T47D (cell line): ENCODE data around the gene SSR2.
A peak's percentile ranks its signal among the peaks of the same experiment; 100 is the strongest.
"Not testable (repeated sequence)": the region's sequence is repeated elsewhere in the genome, so short reads cannot be mapped to it uniquely, and the experiment has no call there.

ENCODE experiments used
- DNase-seq, 2 experiments: peaks; one replicate each; pipeline versions ENCODE4 v3.0.0 to v3.0.0-alpha.2; 2011 to 2012; ENCODE audit warnings: low read depth in 1 of 2, low spot score in 1 of 2
- JUND ChIP-seq: IDR thresholded peaks from 2 replicates; pipeline ENCODE4 v1.6.1; 2012; ENCODE audit warnings: low read depth
- in situ Hi-C: cut with HindIII; loops from 2 replicates; pipeline ENCODE4 v1.10.0; 2016; ENCODE audit warnings: low sequenced_read_pairs, low pct_unique_long_range_greater_than_20kb

SSR2 gene

GRCh38 chr1:156001662-156002171, 19.0 kb downstream of the SSR2 start:
- DNase-seq: peak in 1 of 2 experiments; percentile 73
- TF ChIP-seq JUND: no peak
- in situ Hi-C loops: no loop called here

- in situ Hi-C loops: no loop called here
- peak in 1 of 2 experiments; percentile 79 for DNase-seq
- TF ChIP-seq JUND: no peak
These were observed 19.6 kb downstream of the SSR2 start for GRCh38 chr1:156001021-156001661.

- DNase-seq: no peak
- TF ChIP-seq JUND: no peak
- in situ Hi-C loops: no loop called here
These were observed 20.8 kb downstream of the SSR2 start for GRCh38 chr1:155999964-156000363.

- TF ChIP-seq JUND: no peak
- in situ Hi-C loops: no loop called here
These were observed 24.6 kb downstream of the SSR2 start for GRCh38 chr1:155996166-155996565.

GRCh38 chr1:155993595-155993994, 27.2 kb downstream of the SSR2 start:
- TF ChIP-seq JUND: no peak

More at GRCh38 chr1:155996166-155996565, 24.6 kb downstream of the SSR2 start:
- DNase-seq: no peak

GRCh38 chr1:155990005-155990739, 30.6 kb downstream of the SSR2 start:
- in situ Hi-C loops: no loop called here
- no peak for DNase-seq

More at GRCh38 chr1:155993595-155993994, 27.2 kb downstream of the SSR2 start:
- in situ Hi-C loops: no loop called here
- DNase-seq: no peak

GRCh38 chr1:155989242-155990004, 31.3 kb downstream of the SSR2 start:
- TF ChIP-seq JUND: no peak
- DNase-seq: peak in 1 of 2 experiments; percentile 83
- in situ Hi-C loops: no loop called here

More at GRCh38 chr1:155990005-155990739, 30.6 kb downstream of the SSR2 start:
- no peak for TF ChIP-seq JUND

- in situ Hi-C loops, DNase-seq: not testable (repeated sequence)
These were observed 35.7 kb downstream of the SSR2 start for GRCh38 chr1:155984903-155985645.

GRCh38 chr1:155984341-155984740, 36.4 kb downstream of the SSR2 start:
- peak in 1 of 2 experiments; percentile 46 for DNase-seq
- in situ Hi-C loops: no loop called here
- TF ChIP-seq JUND: no peak

- in situ Hi-C loops: no loop called here
- peak in 1 of 2 experiments; percentile 53 for DNase-seq
- no peak for TF ChIP-seq JUND
These were observed 37.3 kb downstream of the SSR2 start for GRCh38 chr1:155983191-155984024.

GRCh38 chr1:155982106-155982505, 38.6 kb downstream of the SSR2 start:
- TF ChIP-seq JUND: no peak
- in situ Hi-C loops: no loop called here
- no peak for DNase-seq
